Measurements from ENCODE around the gene TAF4B.

GRCh38 chr18:26378701-26379100 lies 152.5 kb downstream of the TAF4B start:
- TF ChIP-seq POLR2A (IDR thresholded peaks at IDR 0.05; ENCODE audit: low read depth, low read length) (no peak), POLR2AphosphoS5 (IDR thresholded peaks at IDR 0.05; ENCODE audit: low read depth, low read length) (no peak), TAF1 (IDR thresholded peaks at IDR 0.05; ENCODE audit: borderline replicate concordance, low read depth, low read length) (no peak)

Data from GM12892 (cell line).